ENCODE results near the gene EML4. TPM values are rescaled to one million over a fixed set of nuclear protein-coding genes. Genes with fewer than 3 reads are reported as not detected.

EML4 gene
- total and polyA plus RNA-seq, 5 experiments from 2014 or later: 37.8 to 111 (median 48.1) TPM

DNA sequence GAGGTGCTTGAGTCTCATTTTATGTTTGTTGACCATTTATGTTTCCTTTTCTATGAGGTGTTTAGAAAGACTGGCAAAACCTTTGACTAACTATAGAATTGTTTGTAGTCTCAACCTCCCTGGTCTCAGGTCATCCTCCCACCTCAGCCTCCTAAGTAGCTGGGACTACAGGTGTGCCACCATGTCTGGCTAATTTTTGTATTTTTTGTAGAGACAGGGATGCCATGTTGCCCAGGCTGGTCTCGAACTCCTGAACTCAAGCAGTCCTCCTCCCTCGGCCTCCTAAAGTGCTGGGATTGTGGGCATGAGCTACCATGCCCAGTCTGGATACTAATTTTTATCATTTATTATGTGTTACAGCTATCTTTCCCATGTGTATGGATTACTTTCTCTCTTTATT is 67.8 kb downstream of the EML4 start:
- Mint-ChIP-seq H3K4me1 (peaks cover 28 to 83% (median 74%) of the 10 kb centered on the region in 4 donors), H3K36me3 (peaks cover 0 to 9% (median 0%) of the 10 kb centered on the region in 3 donors), H3K27me3 (no peaks in the 10 kb centered on the region), H3K4me3 (peak overlapping the region in 2 of 10 donors; percentile 31 to 45), H3K27ac (peak overlapping the region in 3 of 10 donors; percentile 36 to 86 (median 58)), H3K9me3 (no peaks in the 10 kb centered on the region)
- POLR2A ChIA-PET: no interaction called here
- ATAC-seq (no peak), DNase-seq (no peak)

DNA sequence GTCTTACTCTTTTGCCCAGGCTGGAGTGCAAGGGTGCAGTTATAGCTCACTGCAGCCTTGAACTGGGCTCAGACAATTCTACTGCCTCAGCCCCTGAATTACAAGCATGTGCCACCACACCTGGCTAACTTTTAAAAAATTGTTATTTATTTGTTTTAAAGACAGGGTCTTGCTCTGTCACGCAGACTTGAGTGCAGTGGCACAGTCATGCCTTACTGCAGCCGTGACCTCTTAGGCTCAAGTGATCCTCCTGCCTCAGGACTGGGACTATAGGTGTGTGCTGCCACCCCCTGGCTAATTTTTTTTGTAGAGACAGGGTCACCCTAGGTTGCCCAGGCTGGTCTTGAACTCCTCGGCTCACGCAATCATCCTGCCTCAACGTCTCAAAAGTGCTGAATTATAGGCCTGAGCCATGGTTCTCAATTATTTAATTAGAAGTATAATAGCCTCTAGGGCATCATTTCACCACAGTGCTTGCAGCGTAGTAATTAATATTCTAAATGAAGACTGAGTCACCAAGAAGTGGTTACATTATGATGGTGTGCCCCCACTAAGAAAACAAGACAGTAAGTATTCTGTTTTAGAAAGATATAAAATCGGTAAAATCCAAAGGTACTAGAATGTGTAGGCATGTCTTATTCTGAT is 69.6 kb downstream of the EML4 start:
- Mint-ChIP-seq H3K27ac (peak overlapping the region in 2 of 10 donors; percentile 33 to 47), H3K4me1 (peaks cover 32 to 92% (median 82%) of the 10 kb centered on the region in 4 donors), H3K27me3 (no peaks in the 10 kb centered on the region), H3K9me3 (no peaks in the 10 kb centered on the region), H3K4me3 (no peak overlapping the region), H3K36me3 (peaks cover 0 to 9% (median 0%) of the 10 kb centered on the region in 3 donors)
- POLR2A ChIA-PET: interaction anchor here (0.9 kb wide), 1 partner anchor 139 kb away, joined by 3 read pairs; no protein-coding TSS in a partner anchor
- ATAC-seq (peak; percentile 79 to 82), DNase-seq (peak in 8 of 10 donors; percentile 4 to 62 (median 30))

DNA sequence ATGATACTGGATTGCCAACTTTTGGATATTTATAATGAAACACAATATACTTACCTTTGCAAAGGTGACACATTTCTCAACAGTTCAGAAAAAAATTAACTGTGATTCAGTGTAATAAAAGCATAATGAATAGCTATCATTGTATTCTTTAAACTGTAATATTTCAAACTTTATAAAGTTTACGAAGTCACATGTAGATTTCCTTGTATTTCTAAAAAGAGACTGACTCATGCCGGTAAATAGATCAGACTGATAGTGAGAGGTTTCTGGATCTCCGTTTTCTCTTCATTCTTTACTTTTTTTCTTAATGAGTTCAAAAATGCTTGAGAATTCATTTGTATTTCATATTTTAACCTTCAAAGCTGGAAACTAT is 70.1 kb downstream of the EML4 start:
- Mint-ChIP-seq H3K4me3 (no peak overlapping the region), H3K4me1 (peaks cover 30 to 90% (median 81%) of the 10 kb centered on the region in 4 donors), H3K36me3 (peaks cover 0 to 9% (median 0%) of the 10 kb centered on the region in 3 donors), H3K27me3 (no peaks in the 10 kb centered on the region), H3K27ac (peak overlapping the region in 2 of 10 donors; percentile 2 to 48), H3K9me3 (no peaks in the 10 kb centered on the region)
- DNase-seq (no peak), ATAC-seq (no peak)
- POLR2A ChIA-PET: no interaction called here

DNA sequence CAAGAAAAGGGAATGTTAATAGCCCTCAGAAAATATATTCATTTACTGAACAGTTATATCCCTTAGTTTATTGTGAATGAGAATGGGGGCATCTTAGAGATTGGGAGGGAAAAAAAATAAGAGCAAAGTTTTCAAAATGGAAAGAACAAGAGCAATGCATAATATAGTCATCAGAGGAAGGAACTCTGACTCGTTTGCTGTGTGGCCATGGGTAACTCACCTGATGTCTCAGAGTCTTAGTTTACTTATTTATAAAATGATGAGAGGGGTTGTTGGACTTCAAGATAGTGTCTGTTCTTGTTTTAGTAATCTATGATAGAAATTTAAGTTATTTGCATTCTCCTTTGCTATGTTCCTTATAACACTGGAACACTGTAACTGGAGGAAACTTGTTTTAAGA is 70.7 kb downstream of the EML4 start:
- DNase-seq (no peak), ATAC-seq (no peak)
- H3K4me3 Mint-ChIP-seq: no peak overlapping the region
- H3K27ac Mint-ChIP-seq: peak overlapping the region in 3 of 10 donors; percentile 2 to 40 (median 34)
- peaks cover 30 to 92% (median 84%) of the 10 kb centered on the region in 4 donors for H3K4me1 Mint-ChIP-seq
- POLR2A ChIA-PET: interaction anchor here (0.5 kb wide), 1 partner anchor 342 kb away, joined by 4 read pairs; no protein-coding TSS in a partner anchor
- H3K36me3 Mint-ChIP-seq: peaks cover 0 to 11% (median 0%) of the 10 kb centered on the region in 3 donors
- H3K27me3 Mint-ChIP-seq: no peaks in the 10 kb centered on the region
- no peaks in the 10 kb centered on the region for H3K9me3 Mint-ChIP-seq

DNA sequence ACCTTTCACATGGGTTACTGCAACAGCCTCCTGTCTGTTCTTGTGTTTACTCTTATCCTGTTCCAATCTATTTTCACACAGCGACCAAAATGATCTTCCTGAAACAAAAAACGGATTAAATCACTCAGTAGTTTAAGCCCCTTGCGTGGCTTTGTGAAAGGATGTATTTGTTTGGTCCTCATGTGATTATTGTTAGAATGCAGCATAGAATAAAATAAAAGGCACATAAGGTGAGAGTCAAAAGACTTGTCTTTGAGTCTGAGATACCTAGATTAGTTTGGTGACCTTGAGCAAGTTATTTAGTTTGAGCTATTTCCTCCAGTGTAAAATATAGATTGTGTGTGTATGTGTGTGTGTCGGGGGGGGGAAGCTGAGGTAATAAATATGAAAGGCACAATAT is 72.4 kb downstream of the EML4 start:
- Mint-ChIP-seq H3K36me3 (peaks cover 4 to 23% (median 5%) of the 10 kb centered on the region in 3 donors), H3K27me3 (no peaks in the 10 kb centered on the region), H3K27ac (peak overlapping the region in 6 of 10 donors; percentile 11 to 78 (median 44)), H3K4me1 (peaks cover 28 to 78% (median 71%) of the 10 kb centered on the region in 4 donors), H3K4me3 (peak overlapping the region in 1 of 10 donors; percentile 0), H3K9me3 (no peaks in the 10 kb centered on the region)
- DNase-seq: no peak
- POLR2A ChIA-PET: interaction anchor here (1.1 kb wide), 1 partner anchor 119 kb away, joined by 3 read pairs; the partner anchor contains the start of gene COX7A2L
- no peak for ATAC-seq

DNA sequence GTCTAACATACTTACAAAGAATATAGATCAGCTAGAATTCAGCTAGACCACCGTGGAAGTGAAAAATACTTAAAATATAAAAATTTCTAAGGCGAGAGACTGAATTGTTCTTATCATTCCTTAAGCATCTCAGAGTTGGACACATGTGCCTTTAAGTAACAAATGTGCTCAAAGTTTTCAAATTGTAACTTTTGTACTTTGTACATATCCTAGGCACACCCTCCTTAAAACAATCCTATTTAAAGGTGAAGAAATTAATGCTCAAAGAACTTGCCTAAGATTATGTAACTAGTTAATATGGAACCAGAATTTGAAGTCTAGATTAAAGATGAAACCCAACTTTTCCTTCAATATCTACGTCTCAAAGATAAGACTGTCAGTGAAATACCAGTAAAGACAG is 74.1 kb downstream of the EML4 start:
- peaks cover 25 to 73% (median 60%) of the 10 kb centered on the region in 4 donors for H3K4me1 Mint-ChIP-seq
- DNase-seq: no peak
- peaks cover 5 to 30% (median 8%) of the 10 kb centered on the region in 3 donors for H3K36me3 Mint-ChIP-seq
- no peak overlapping the region for H3K4me3 Mint-ChIP-seq
- POLR2A ChIA-PET: interaction anchor here (0.7 kb wide), 1 partner anchor 138 kb away, joined by 5 read pairs; no protein-coding TSS in a partner anchor
- ATAC-seq: no peak
- no peaks in the 10 kb centered on the region for H3K9me3 Mint-ChIP-seq
- peak overlapping the region in 7 of 10 donors; percentile 6 to 61 (median 39) for H3K27ac Mint-ChIP-seq
- H3K27me3 Mint-ChIP-seq: no peaks in the 10 kb centered on the region

DNA sequence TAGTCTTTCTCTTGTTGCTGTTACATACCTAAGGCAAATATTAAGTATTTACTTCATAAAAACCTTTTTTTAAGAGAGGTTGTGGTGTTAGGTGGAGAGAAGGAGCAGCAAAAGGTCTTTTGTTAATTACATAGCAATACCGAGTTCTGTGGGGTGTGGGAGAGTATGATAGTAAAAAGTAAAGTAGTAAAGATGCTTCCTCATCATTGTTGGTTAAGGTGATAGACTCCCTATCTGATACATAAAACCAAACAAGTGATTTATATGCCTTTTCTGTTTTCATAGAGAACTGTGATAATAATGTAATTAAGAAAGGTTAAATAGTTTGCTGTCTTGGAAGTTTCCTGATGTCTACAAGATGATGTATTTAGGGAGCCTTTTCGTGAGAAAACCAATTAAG is 75.4 kb downstream of the EML4 start:
- no peaks in the 10 kb centered on the region for H3K9me3 Mint-ChIP-seq
- H3K4me1 Mint-ChIP-seq: peaks cover 25 to 72% (median 58%) of the 10 kb centered on the region in 4 donors
- H3K4me3 Mint-ChIP-seq: no peak overlapping the region
- H3K27ac Mint-ChIP-seq: peak overlapping the region in 8 of 10 donors; percentile 3 to 56 (median 37)
- ATAC-seq (no peak), DNase-seq (no peak)
- POLR2A ChIA-PET: interaction anchor here (0.6 kb wide), 1 partner anchor 39 kb away, joined by 6 read pairs; no protein-coding TSS in a partner anchor
- H3K27me3 Mint-ChIP-seq: no peaks in the 10 kb centered on the region
- H3K36me3 Mint-ChIP-seq: peaks cover 5 to 32% (median 8%) of the 10 kb centered on the region in 3 donors

DNA sequence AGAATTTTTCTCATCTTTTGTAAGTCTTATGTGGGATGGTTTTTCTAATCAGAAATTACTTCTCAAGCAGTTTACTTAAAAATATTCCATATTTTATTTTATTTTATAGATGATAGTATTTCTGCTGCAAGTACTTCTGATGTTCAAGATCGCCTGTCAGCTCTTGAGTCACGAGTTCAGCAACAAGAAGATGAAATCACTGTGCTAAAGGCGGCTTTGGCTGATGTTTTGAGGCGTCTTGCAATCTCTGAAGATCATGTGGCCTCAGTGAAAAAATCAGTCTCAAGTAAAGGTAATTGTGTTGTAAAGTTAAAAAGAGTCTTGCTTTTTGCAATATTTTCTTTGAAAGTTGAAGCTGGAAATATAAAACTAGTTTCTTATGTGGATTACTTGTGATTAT is 76.2 kb downstream of the EML4 start:
- peak overlapping the region in 1 of 10 donors; percentile 29 for H3K27ac Mint-ChIP-seq
- H3K4me3 Mint-ChIP-seq: no peak overlapping the region
- ATAC-seq (no peak), DNase-seq (no peak)
- POLR2A ChIA-PET: no interaction called here
- H3K9me3 Mint-ChIP-seq: no peaks in the 10 kb centered on the region
- peaks cover 27 to 72% (median 59%) of the 10 kb centered on the region in 4 donors for H3K4me1 Mint-ChIP-seq
- H3K36me3 Mint-ChIP-seq: peaks cover 7 to 34% (median 8%) of the 10 kb centered on the region in 3 donors
- H3K27me3 Mint-ChIP-seq: no peaks in the 10 kb centered on the region

DNA sequence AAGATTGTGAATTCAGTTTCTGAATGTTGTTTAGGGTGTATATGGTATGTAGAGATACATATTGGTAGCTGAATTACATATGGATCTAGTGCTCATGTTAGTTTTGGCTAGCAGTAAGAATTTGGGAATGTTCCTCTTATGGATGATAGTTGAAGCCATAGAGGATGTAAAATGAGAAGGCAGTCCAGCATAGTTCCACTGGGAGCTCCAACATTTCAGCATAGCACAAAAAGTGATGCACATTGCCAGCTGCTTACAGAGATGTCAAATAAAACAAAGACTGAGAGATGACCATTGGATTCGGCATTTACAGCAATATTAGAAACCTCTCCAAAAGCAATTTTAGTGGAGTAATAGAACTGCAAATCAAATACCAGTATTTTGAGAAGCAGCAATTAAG is 77.4 kb downstream of the EML4 start:
- Mint-ChIP-seq H3K36me3 (peaks cover 8 to 39% (median 9%) of the 10 kb centered on the region in 3 donors), H3K27ac (no peak overlapping the region), H3K4me3 (no peak overlapping the region), H3K27me3 (no peaks in the 10 kb centered on the region), H3K4me1 (peaks cover 24 to 72% (median 59%) of the 10 kb centered on the region in 4 donors), H3K9me3 (no peaks in the 10 kb centered on the region)
- POLR2A ChIA-PET: no interaction called here
- DNase-seq: no peak
- no peak for ATAC-seq

DNA sequence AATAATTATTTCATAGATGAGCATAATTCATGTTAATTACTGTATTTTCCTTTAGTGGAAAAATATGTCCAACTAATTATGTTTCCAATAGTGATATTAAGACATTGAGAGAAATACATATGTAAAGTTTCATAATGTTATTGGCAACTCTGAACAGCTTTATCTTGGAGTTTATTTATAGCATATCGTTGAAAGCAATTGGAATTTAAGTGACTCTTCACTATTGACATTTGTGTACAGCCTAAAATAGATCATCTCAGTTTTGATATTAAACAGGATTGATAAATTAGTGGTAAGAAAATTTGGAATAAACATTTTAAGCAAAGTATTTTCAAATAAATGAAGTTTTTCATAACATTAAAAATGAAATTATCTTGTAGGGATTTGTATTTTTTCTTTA is 79.7 kb downstream of the EML4 start:
- peak overlapping the region in 1 of 10 donors; percentile 7 for H3K27ac Mint-ChIP-seq
- no peaks in the 10 kb centered on the region for H3K27me3 Mint-ChIP-seq
- no peak for ATAC-seq
- H3K4me1 Mint-ChIP-seq: peaks cover 27 to 73% (median 60%) of the 10 kb centered on the region in 4 donors
- H3K36me3 Mint-ChIP-seq: peaks cover 8 to 49% (median 14%) of the 10 kb centered on the region in 3 donors
- no peak for DNase-seq
- H3K9me3 Mint-ChIP-seq: no peaks in the 10 kb centered on the region
- POLR2A ChIA-PET: no interaction called here
- H3K4me3 Mint-ChIP-seq: no peak overlapping the region

DNA sequence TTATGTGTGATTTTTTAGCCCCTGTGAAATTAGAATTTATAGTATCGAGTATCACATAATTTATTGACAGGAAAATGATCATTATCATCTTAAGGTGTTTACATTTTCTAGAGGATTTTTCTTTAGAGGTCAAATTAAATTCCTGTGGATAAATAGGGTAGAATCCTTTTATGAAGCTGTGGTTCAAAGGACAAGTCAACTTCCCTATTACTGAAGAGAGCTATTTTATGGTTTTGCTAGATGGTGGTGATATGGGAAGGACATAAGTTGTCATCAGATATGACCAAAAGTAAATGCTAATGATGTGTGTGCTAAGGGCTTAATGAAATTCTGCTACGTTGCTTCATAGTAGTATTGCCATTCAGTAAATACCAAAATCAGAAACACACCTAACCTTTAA is 80.1 kb downstream of the EML4 start:
- Mint-ChIP-seq H3K36me3 (peaks cover 8 to 53% (median 16%) of the 10 kb centered on the region in 3 donors), H3K4me3 (no peak overlapping the region), H3K4me1 (peaks cover 28 to 73% (median 61%) of the 10 kb centered on the region in 4 donors), H3K27ac (peak overlapping the region in 4 of 10 donors; percentile 7 to 58 (median 25)), H3K27me3 (no peaks in the 10 kb centered on the region), H3K9me3 (no peaks in the 10 kb centered on the region)
- POLR2A ChIA-PET: no interaction called here
- ATAC-seq (no peak), DNase-seq (no peak)

DNA sequence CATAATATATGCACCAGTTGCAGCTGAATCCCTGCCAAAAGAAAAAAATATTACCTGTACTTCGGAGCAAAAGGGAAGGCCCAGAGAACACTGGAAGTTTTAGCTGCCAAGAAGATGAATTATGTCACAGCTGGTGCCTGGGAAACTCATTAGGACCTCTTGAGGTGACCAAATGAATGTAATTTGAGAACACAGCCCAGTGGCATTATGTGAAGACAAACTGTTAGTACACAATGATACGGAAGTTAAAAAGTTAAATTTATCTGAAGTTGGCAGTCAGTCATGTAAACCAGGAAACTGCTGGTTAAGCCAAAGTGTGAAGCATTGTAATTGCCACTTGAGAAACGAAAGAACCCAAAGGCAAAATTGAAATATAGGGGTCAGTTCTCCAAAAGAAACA is 80.7 kb downstream of the EML4 start:
- H3K9me3 Mint-ChIP-seq: no peaks in the 10 kb centered on the region
- DNase-seq (no peak), ATAC-seq (no peak)
- H3K27me3 Mint-ChIP-seq: no peaks in the 10 kb centered on the region
- POLR2A ChIA-PET: no interaction called here
- H3K27ac Mint-ChIP-seq: peak overlapping the region in 5 of 10 donors; percentile 1 to 37 (median 10)
- H3K4me1 Mint-ChIP-seq: peaks cover 30 to 74% (median 63%) of the 10 kb centered on the region in 4 donors
- H3K36me3 Mint-ChIP-seq: peaks cover 8 to 52% (median 21%) of the 10 kb centered on the region in 3 donors
- peak overlapping the region in 2 of 10 donors; percentile 33 to 52 for H3K4me3 Mint-ChIP-seq

DNA sequence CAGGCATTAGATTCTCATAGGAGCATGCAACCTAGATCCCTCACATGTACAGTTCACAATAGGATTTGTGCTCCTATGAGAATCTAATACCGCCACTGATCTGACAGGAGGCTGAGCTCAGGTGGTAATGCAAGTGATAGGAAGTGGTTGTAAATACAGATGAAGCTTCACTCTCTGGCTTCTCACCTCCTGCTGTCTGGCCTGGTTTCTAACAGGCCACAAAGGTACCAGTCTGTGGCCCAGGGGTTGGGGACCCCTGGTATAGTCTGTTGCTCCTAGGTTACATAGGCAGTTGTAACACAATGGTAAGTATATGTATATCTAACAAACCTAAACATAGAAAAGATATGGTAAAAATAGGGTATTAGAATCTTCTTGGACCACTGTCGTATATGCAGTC is 81.8 kb downstream of the EML4 start:
- Mint-ChIP-seq H3K9me3 (no peaks in the 10 kb centered on the region), H3K4me3 (peak overlapping the region in 2 of 10 donors; percentile 2 to 27), H3K36me3 (peaks cover 6 to 44% (median 19%) of the 10 kb centered on the region in 3 donors), H3K4me1 (peaks cover 30 to 74% (median 69%) of the 10 kb centered on the region in 4 donors), H3K27me3 (no peaks in the 10 kb centered on the region), H3K27ac (peak overlapping the region in 8 of 10 donors; percentile 7 to 86 (median 52))
- DNase-seq (peak in 1 of 10 donors; percentile 7), ATAC-seq (peak in 1 of 2 donors; percentile 34)
- POLR2A ChIA-PET: no interaction called here
